ENCODE data around the gene TMCC2.
"Not testable (repeated sequence)": the region's sequence is repeated elsewhere in the genome, so short reads cannot be mapped to it uniquely, and the experiment has no call there.

Gene TMCC2

GRCh38 chr1:205273551-205273982 is 45.8 kb downstream of the TMCC2 start:
- Mint-ChIP-seq H3K9me3 (no peaks in the 10 kb centered on the region), H3K27me3 (no peaks in the 10 kb centered on the region), H3K27ac (no peak overlapping the region), H3K4me1 (peaks cover 55% of the 10 kb centered on the region), H3K4me3 (no peak overlapping the region)
- DNase-seq (peak; percentile 80 to 82), ATAC-seq (peak; percentile 78)

DNA sequence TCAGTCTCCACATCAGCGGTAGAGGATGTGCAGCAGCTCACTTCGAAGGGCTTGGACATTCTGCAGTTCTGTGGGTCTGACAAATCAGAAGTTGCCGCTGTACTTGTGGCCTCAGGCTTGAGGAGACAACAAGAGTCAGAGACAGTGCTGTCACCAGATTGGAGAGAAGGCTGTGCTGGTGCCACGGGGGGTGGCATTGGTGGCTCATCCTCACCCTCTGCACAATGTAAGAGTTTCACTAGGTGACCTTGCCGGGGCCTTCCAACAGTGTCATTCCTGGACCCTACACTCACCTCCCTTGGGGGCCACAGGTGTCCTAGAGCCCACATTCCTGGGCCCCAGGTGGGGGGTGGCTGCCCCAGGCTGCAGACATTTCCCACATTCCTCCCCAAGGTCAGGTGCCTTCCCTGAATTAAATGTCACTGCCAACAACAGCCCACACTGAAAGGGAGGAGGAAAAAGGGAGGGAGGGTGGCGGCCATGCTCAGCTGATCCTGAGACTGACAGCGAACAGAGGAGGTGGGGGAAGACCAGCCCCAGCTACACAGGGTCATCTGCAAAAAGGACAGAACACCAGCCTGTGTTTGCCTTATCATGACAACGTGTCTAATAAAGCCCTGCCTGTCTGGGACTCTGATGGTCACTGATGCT is 46.4 kb downstream of the TMCC2 start:
- peak; percentile 42 for ATAC-seq
- no peak for DNase-seq
- Mint-ChIP-seq H3K27me3 (no peaks in the 10 kb centered on the region), H3K4me3 (peak overlapping the region in 1 of 2 donors; percentile 41), H3K27ac (no peak overlapping the region), H3K9me3 (no peaks in the 10 kb centered on the region), H3K4me1 (peaks cover 61% of the 10 kb centered on the region)

GRCh38 chr1:205275133-205275532 is 47.4 kb downstream of the TMCC2 start:
- Mint-ChIP-seq H3K4me1 (peaks cover 71% of the 10 kb centered on the region), H3K4me3 (no peak overlapping the region), H3K27me3 (no peaks in the 10 kb centered on the region), H3K9me3 (no peaks in the 10 kb centered on the region), H3K27ac (no peak overlapping the region)
- DNase-seq (no peak), ATAC-seq (no peak)

- Mint-ChIP-seq H3K27ac (no peak overlapping the region), H3K9me3 (no peaks in the 10 kb centered on the region), H3K4me1 (peaks cover 72% of the 10 kb centered on the region), H3K27me3 (no peaks in the 10 kb centered on the region), H3K4me3 (no peak overlapping the region)
- no peak for ATAC-seq
- no peak for DNase-seq
Observed at GRCh38 chr1:205275916-205276688, 48.4 kb downstream of the TMCC2 start.

DNA sequence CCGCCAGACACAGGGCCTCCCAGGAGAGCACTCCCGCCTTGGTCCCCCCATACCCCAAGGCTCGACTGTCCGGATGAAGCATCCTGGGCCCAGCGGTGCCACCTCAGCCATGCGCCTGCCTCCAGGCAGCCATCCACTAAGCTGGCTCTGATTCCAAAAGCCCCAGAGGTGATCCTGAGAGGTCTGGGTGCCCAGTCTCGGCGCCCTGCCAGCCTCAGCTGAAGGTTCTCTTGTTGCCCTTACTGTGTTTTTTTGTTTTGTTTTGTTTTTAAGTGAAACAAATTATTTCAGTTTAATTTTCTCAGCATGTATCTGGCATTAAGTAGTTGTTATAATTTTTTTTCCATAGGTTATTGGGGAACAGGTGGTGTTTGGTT is 48.9 kb downstream of the TMCC2 start:
- Mint-ChIP-seq H3K4me1 (peaks cover 69% of the 10 kb centered on the region), H3K9me3 (no peaks in the 10 kb centered on the region), H3K4me3 (no peak overlapping the region), H3K27ac (no peak overlapping the region), H3K27me3 (no peaks in the 10 kb centered on the region)
- DNase-seq: no peak
- ATAC-seq: no peak

- ATAC-seq (peak; percentile 53), DNase-seq (peak in 1 of 2 donors; percentile 41)
- peaks cover 76% of the 10 kb centered on the region for H3K4me1 Mint-ChIP-seq
- peaks cover 13% of the 10 kb centered on the region for H3K27me3 Mint-ChIP-seq
- H3K9me3 Mint-ChIP-seq: no peaks in the 10 kb centered on the region
- H3K4me3 Mint-ChIP-seq: peak overlapping the region in 1 of 2 donors; percentile 29
- H3K27ac Mint-ChIP-seq: no peak overlapping the region
Observed at GRCh38 chr1:205279986-205280385, 52.2 kb downstream of the TMCC2 start.

DNA sequence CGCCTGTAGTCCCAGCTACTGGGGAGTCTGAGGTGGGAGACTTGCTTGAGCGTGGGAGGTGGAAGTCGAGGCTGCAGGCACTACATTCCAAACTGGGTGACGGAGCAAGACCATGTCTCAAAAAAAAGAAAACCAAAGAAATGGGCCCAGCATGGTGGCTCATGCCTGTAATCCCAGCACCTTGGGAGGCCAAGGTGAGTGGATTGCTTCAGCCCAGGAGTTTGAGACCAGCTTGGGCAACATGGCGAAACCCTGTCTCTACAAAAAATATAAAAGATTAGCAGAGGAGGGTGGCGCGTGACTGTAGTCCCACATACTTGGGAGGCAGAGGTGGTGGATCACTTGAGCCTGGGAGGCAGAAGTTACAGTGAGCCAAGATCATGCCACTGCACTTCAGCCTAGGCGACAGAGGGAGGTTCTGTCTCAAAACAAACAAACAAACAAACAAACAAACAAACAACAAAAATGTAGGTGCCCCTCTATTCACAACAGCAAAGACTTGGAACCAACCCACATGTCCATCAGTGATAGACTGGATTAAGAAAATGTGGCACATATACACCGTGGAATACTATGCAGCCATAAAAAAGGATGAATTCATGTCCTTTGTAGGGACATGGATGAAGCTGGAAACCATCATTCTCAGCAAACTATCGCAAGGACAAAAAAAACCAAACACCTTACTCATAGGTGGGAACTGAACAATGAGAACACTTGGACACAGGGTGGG is 53.1 kb downstream of the TMCC2 start:
- H3K27ac Mint-ChIP-seq: not testable (repeated sequence)

DNA sequence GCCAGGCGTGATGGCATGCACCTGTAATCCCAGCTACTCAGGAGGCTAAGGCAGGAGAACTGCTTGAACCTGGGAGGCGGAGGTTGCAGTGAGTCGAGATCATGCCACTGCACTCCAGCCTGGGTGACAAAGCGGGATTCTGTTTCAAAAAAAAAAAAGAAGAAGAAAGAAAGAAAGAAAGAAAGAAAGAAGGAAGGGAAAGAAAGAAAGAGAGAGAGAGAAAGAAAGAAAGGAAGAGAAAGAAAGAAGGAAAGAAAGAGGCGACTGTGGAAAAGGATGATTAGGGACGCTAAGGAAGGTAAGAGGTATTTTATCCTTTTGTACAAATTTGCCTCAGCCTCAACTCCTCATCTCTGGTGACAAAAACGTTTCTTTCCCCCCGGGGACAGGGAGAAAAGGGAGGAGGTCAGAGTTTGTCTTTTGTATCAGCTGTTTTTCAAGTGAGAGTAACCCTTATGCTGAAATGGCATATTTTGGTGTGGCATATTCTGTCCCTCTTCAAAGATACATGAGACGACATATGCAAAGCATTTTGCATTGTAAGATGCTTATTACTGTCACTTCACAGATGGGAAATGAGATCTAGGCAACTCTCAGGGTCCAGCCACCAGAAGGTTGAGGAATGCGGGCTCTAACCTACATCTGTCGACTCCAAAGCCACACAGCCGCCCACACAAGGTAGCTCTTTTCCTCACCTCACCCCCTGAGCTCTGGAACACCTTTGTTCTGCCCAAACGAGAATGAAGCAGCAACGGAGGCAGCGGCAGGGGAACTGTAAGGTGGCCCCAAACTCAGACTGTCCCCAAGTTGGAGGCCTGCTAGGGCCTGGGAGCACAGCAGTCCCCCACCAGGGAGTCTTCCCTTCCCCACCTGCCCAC is 55.8 kb downstream of the TMCC2 start:
- DNase-seq: no peak
- no peak overlapping the region for H3K27ac Mint-ChIP-seq
- H3K9me3 Mint-ChIP-seq: no peaks in the 10 kb centered on the region
- no peak for ATAC-seq
- H3K27me3 Mint-ChIP-seq: peaks cover 13% of the 10 kb centered on the region
- peak overlapping the region in 1 of 2 donors; percentile 90 for H3K4me3 Mint-ChIP-seq
- H3K4me1 Mint-ChIP-seq: peaks cover 88% of the 10 kb centered on the region

More for the DNA sequence above, 53.1 kb downstream of the TMCC2 start:
- H3K9me3 Mint-ChIP-seq, ATAC-seq, DNase-seq, H3K4me3 Mint-ChIP-seq: not testable (repeated sequence)
- Mint-ChIP-seq H3K4me1 (peaks cover 77% of the 10 kb centered on the region), H3K27me3 (peaks cover 13% of the 10 kb centered on the region)

DNA sequence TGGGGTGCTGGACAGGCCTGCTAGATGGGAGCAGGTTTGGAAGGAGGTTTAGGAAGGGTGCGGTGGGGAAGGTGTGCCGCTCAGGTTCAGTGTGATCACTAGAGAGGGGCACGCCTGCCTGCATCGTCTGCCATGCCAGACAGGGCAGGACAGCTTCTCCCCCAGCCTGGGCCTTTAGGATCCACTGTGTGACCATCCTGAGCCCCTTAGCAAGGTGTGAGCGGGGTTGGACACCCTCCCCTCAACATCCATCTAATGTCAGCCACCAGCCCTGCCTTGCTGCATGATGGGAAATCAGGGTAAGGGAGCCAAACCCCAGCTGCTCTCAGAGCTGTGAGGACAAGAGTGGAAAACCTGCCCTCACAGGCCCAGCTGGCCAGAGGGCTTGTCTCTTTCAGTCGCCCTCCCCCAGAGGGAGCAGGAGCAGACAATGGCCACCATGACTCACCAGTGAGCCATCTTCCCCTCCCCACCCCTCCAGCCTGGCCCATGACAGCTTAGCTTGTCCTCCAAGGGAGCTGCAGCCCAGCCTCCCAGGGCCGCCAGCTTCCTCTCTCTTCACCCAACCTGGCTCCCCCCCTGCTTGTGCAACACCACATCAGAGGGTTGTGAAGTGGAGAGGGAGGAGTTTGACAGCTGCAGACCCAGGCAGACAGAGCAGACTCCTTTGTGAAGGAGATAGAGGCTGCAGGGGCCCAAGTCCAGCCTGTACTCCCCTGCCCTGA is 56.8 kb downstream of the TMCC2 start:
- H3K4me1 Mint-ChIP-seq: peaks cover 88% of the 10 kb centered on the region
- DNase-seq: peak; percentile 85 to 91
- peak overlapping the region; percentile 84 to 90 for H3K4me3 Mint-ChIP-seq
- ATAC-seq: peak; percentile 79
- no peaks in the 10 kb centered on the region for H3K9me3 Mint-ChIP-seq
- H3K27me3 Mint-ChIP-seq: peaks cover 13% of the 10 kb centered on the region
- H3K27ac Mint-ChIP-seq: peak overlapping the region; percentile 92 to 96

DNA sequence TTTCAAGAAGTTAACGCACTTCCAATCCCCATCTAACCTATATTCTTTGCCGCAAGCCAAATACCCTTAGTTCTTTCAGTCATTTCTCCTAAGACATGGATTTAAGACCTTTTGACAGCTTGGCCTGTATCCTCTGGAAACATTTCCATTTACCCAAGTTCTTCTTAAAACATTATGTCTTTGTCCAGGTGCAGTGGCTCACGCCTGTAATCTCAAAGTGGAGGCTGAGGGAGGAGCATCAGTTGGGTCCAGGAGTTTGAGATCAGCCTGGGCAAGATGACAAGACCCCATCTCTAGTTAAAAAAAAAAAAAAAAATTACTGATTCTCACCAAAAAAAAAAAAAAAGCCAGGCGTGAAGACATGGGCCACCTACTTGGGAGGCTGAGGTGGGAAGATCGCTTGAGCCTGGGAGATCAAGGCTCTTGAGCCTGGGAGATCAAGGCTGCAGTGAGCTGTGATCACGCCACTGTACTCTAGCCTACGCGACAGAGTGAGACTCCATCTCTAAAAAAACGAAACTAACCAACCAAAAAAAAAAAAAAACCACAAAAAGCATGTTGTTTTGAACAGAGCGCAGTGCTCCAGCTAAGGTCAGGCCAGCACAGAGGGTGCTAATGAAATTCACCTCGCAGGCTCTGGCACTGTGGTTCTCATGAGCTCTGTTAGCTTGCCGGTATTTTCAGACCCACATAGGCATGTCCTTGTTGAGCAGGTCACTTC is 57.8 kb downstream of the TMCC2 start:
- H3K4me1 Mint-ChIP-seq: peaks cover 83% of the 10 kb centered on the region
- no peaks in the 10 kb centered on the region for H3K9me3 Mint-ChIP-seq
- ATAC-seq: peak; percentile 47
- peak; percentile 57 to 63 for DNase-seq
- peak overlapping the region; percentile 93 to 96 for H3K27ac Mint-ChIP-seq
- H3K27me3 Mint-ChIP-seq: peaks cover 13% of the 10 kb centered on the region
- peak overlapping the region; percentile 84 to 90 for H3K4me3 Mint-ChIP-seq

DNA sequence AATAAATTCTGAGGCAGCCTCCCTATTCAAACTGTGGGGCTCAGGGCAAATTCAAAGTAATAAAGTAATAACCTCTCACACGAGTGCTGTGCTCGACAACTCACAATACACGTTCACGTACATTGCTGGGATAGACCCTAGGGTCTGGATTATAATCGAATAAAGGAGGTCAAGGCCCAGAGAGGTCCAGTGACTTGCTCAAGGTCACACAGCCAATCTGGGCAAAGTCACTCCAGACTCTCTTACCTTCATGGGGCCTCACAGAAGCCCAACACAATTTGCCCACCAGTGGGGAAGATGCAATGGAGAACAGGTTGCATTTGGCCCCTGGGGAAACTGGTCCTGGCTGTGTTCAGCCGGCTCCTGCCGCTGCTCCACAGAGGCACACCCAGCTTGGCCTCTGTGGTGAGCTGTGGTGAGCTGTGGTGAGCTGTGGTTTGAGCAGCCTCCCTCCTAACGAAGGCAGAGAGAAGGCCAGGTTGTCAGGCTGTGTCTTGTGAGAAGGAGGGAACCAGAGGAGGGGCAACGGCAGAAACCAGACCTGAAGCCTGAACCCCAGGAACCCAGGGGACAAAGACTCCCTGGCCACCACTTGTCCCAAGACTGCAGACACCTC is 58.7 kb downstream of the TMCC2 start:
- peaks cover 13% of the 10 kb centered on the region for H3K27me3 Mint-ChIP-seq
- DNase-seq (peak; percentile 88 to 89), ATAC-seq (peak; percentile 47)
- H3K4me3 Mint-ChIP-seq: peak overlapping the region; percentile 84 to 90
- peaks cover 83% of the 10 kb centered on the region for H3K4me1 Mint-ChIP-seq
- no peaks in the 10 kb centered on the region for H3K9me3 Mint-ChIP-seq
- peak overlapping the region; percentile 37 to 94 for H3K27ac Mint-ChIP-seq

- Mint-ChIP-seq H3K9me3 (no peaks in the 10 kb centered on the region), H3K27ac (no peak overlapping the region), H3K4me1 (peaks cover 88% of the 10 kb centered on the region), H3K4me3 (peak overlapping the region in 1 of 2 donors; percentile 65), H3K27me3 (peaks cover 13% of the 10 kb centered on the region)
- no peak for DNase-seq
- ATAC-seq: no peak
Observed at GRCh38 chr1:205287076-205287475, 59.3 kb downstream of the TMCC2 start.

DNA sequence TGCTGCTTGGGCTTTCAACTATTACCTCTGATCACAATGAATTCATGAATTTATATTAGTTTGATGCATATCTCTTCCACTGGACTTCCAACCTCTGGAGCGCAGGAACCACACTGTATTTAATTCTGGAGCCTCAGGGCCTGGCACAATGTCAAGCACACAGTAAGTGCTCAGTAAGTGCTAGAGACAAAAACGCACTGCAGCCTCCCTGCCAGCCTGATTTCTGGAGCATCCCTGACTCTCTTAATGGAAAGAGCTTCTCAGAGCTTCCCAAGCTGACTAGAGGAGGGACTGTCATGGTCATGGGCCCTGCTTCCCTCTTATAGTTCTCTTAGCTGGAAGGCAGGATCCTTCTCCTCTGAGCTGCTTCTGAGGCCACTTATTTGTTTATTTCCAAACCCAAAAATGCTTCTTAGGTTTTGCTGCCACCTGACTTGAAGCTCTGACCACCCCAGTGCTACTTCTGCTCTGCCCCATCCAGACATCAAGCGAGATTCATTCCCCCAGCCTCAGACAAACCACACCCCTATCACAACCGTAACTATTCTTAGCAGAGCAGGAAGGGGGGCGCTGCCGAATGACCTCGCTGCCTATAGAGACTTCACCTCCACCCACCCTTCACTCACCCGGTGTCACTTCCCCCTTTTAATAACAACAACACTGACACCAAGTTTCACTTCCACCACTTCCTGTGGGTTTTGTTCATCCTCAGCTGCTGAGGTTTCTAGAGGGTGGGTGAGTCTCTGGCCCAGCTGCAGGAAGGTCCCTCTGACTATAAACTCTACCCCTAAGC is 60.2 kb downstream of the TMCC2 start:
- DNase-seq: peak; percentile 85 to 91
- Mint-ChIP-seq H3K27ac (peak overlapping the region in 1 of 2 donors; percentile 55), H3K9me3 (no peaks in the 10 kb centered on the region), H3K27me3 (peaks cover 4% of the 10 kb centered on the region), H3K4me3 (peak overlapping the region; percentile 58 to 65), H3K4me1 (peaks cover 86% of the 10 kb centered on the region)
- peak; percentile 82 for ATAC-seq

Data from stimulated activated naive CD8-positive, alpha-beta T cell treated with anti-CD3 and anti-CD28 coated beads, Interleukin-15, amount 100 ng/mL, for 72 hours (primary cell).